ENCODE results near the gene NOS1AP.
"Not testable (repeated sequence)": the region's sequence is repeated elsewhere in the genome, so short reads cannot be mapped to it uniquely, and the experiment has no call there.

NOS1AP gene

DNA sequence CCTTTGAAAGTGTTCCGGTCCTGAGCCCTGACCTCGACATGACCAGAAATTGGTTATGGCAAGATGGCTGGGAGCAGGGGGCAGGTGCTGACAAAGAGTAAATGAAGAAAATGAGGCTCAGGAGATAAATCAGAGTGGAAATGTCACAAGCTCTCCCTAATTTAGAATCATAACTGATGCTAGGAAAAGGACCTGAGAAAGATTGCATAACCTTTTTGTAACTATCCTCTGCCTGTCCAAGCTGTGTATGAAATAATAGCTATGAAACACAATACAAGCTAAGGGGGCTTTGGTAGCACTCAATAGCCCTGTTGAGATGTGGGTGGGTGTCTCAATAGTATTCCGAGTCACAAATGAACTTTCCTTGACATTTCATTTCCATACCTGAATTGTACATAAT lies 12.9 kb upstream of the NOS1AP start:
- no peak for DNase-seq (ENCODE audit: low read depth in 2 of 2)

DNA sequence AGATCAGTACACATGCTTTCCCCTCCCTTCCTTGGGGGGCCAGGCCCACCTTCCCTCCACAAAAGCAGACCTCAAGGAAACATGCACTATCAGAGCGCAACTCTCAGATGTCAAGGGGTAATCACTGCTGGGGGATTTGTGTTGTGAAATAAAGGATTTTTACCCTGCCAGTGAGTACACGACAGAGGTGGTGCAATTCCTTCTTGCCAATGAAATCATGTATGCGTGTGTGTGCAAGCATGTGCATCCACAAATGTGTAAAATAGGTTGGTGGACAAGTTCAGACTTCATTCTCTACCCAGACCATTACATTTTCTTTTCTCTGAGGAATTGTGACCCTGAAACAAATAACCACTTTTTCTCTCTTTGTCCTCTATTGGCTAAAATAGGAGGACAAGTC lies 9.8 kb upstream of the NOS1AP start:
- no peak for DNase-seq (ENCODE audit: low read depth in 2 of 2)

DNA sequence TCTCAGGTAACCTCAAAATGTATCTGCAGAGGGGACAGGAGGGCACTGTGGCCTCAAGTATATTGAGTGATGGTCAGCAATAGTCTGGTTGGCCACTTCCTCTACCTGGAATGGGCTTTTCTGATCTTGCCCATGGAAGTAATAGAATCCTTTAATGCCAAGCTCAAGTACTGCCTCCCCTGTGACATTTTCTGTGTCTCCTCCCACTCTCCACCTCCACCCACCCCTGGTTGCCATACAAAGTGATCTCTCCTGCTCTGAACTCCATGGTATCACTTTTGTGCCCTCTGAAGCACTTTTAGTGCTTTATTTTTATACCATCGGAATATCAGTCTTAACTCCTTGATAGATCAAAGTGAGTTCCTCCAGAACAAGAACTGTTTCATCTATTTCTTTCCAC lies 9.2 kb upstream of the NOS1AP start:
- no peak for DNase-seq (ENCODE audit: low read depth in 2 of 2)

DNA sequence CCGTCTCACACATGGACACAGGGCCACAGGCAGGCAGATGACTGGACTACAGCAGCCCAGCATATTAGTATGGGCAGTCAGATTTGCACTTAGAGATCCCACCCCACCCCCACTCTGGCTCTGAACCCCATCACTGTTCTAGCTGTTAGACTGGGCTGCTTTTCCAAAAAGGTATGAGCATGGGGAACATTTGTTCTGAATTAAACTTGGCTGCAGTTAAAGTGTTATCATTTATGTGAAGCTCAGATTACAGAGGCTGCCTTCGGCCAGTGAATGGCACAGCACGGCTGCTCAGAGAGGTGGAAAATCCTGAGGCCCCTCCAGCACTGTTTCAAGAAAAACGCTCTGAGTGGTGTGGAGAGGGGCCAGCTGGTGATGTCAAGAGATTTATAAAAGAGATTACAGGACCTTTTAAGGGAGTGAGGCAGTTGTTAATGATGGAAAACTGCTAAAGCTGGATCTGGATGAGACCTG lies 6.9 kb upstream of the NOS1AP start:
- no peak for DNase-seq (ENCODE audit: low read depth in 2 of 2)

DNA sequence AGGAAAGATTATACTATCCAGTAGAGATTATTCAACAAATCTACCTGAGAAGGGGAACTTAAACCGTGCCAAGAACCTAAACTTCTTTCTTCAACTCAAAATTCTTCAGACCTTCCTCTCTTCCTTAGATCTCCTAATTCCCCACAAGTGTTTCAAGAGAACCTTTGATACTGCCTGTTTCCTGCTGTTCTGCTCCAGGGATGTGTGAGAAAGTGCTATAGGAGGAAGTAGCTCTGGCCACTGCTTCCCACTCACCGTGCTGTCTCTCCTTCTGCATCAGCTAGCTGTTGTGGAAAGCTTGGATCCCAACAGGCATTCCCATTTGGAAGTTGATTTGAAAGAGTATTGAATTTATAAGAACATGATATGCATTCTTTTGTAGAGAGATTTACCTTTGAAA lies 4.5 kb upstream of the NOS1AP start:
- no peak for DNase-seq (ENCODE audit: low read depth in 2 of 2)

DNA sequence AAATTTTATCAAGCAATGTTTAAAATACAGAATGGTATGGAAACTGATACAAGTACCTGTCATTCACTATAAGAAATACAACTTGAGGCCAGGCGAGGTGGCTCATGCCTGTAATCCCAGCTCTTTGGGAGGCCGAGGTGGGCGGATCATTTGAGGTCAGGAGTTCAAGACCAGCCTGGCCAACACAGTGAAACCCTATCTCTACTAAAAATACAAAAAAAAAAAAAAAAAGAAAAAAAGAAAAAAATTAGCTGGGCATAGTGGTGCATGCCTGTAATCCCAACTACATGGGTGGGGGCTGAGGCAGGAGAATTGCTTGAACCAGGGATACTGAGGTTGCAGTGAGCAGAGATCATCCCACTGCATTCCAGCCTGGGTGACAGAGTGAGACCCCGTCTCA lies 2.7 kb upstream of the NOS1AP start:
- not testable (repeated sequence) for DNase-seq (ENCODE audit: low read depth in 2 of 2)

DNA sequence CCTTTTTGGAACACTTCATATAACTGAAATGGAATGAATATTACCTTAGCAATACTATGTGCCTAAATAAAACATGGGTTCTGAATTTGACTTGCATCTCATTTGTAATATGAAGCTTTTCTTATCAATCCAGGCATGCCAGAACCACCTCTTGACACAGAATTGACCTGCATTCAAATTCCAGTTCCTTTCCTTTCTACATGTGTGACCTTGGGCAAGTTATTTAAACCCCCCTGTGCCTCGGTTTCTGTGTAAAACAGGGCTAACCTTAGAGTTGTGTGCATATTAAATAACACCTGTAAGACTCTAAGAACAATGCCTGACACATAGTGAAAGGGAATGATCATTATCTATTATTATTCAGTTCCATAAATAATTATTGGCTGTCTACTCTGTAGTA lies 2.0 kb upstream of the NOS1AP start:
- DNase-seq (ENCODE audit: low read depth in 2 of 2) = no peak

DNA sequence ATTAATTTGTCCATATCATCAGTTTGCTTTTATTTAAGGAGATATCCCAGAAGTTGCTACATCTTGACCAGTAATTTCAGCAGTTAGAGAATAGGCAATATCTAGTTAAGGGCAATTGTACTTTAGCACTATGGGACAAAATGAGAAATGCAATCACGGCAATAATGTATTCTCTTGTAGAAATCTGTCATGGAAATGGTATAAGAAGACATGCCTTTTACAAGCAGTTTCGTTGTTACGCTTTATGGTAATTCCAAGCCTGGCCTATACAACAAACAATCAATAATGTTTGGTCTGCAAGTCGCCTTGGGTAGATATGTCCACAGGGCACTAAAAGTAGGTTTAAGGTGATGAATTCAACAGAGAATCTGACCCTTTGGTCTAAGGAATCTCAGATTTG lies 1.2 kb upstream of the NOS1AP start:
- DNase-seq (ENCODE audit: low read depth in 2 of 2) = no peak

DNA sequence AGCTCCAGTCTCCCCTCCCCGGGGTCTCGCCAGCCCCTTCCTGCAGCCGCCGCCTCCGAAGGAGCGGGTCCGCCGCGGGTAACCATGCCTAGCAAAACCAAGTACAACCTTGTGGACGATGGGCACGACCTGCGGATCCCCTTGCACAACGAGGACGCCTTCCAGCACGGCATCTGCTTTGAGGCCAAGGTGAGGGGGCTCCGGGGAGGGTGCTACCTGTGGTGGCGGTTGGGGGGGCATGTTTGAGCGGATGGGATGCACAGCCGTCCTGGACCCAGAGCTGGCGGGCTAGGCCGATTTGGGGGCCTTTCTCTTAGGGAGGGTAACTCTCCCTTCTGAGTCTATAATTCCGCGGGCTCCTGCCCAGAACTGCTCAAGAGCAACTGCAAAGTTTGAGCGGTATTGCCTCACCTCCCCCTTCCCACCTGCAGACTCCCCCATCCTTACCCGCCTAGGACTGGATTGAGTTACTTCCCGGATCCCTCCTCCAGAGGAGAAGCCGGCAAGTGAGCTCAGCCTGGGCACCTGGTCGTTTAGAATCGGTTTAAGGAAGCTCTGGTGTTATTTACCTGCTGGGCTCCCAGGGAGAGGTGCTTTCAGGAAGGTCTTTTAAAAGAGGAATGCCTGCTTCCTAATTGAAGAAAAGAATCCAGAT lies 730 bp downstream of the NOS1AP start:
- DNase-seq (ENCODE audit: low read depth in 2 of 2) = no peak

DNA sequence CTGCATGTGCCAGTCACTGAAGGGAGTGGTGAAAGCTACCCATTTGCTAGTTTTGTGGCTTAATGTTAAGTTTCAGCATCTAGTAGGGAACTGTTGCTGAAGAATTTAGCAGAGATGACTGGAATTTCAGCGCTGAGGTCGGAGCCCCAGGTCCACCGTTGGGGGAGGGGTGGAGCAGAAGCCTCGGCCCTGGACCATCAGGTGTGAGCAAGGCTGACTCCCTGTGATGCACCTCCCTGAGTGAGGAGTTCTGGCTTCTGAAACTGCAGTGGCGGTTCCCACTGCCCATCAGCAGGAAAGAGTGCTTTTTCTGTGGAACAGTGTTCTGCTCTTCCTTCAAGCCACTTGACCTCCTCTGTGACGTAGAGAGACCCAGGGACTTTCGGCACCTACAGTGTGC lies 1.3 kb downstream of the NOS1AP start:
- DNase-seq (ENCODE audit: low read depth in 2 of 2) = no peak

DNA sequence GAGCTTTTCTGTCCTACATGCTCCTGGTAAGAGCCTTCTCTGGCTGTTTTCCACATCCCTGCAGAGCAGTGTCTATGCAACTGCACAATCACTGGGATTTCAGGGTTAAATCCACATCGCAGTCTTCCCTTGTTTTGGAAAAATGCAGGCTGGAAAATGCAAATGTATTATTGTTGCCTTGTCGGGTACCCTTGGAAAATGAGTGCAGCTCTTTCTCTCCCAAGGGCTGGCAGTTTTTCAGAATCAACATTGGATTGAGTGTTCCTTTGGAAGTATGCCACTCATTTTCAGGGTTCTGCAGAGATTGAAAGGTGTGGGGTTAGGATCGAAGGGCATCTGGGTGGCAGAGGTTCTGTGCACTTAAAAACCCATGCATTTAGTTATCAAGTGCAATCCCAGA lies 3.2 kb downstream of the NOS1AP start:
- DNase-seq (ENCODE audit: low read depth in 2 of 2) = no peak

DNA sequence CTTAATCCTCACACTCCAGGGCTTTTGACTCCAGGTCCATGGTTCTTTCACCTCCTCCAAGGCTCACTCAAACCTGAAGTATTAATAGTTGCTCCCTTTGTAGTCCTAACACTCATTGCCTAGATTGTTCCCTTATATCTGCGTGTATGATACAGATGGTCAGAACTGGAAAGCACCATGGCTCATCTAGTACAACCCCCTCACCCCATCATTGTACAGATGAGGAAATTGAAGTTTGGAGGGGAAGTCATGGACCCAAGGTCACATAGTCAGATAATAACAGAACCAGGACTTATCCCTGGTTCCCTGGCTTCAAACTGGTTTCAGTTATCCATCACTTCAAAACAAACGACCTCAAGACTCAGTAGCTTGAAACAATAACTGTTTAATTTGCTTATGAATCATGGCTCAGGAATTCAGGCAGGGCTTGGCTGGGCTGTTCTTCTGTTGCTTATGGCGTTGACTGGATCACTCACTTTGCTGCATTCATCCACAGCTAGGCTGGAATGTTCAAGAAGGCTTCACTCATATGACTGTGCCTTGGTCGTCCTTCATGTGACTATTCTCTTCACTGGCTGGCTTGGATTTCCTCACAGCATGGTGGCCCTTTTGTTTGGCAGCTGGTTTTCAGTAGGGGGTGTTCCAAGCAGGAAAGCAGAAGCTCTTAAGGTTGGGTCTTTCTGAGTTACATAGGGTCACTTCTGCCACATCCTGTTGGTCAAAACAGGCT lies 5.0 kb downstream of the NOS1AP start:
- DNase-seq (ENCODE audit: low read depth in 2 of 2) = no peak

DNA sequence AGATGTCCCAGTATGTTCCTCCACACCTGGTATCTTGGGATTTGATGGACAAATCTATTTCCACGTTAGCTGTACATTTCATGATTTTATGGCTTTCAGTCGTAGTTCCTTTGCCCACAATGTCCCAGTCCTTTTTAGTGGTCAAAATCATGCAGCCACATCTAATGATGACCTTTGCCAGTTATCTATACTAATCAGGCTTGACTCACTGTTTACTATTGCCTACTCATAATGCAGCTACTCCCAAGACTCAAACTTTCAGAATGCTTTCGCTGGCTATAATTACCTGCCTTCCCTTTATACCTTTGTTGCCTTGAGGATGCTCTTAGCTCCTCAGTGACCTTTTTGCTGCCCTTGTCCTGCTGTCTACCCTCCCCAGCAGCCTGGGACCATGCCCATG lies 6.4 kb downstream of the NOS1AP start:
- no peak for DNase-seq (ENCODE audit: low read depth in 2 of 2)

DNA sequence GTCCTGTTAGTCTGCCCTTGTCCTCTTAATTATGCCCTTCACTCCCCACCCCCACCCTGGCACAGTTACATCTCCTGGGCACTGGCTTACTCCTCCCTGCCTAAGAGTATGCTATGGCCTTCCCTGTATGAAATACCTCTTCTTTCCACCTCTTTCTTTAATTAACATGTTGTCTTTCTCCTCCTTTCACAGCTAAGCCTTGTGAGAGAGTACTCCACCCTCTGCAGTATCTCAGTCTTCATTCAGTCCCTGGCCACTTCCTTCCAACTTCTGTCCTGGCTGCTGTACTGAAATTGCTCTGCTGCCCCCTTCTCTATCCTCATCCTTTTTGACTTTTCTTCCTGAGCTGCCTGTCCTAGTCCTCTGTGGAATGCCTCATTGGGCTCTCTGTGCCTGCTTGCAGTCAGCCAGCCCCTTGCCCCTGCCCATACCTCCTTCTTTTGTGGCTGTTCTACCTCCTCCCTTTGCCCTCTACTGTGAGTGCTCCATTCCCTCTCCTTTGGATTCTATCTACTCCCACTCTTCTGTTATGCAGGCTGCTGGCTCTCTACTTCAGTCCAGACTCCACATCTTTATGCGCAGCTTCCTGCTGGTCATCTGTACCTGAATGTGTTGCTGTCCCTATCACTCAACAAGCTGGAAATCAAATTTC lies 8.3 kb downstream of the NOS1AP start:
- no peak for DNase-seq (ENCODE audit: low read depth in 2 of 2)

DNA sequence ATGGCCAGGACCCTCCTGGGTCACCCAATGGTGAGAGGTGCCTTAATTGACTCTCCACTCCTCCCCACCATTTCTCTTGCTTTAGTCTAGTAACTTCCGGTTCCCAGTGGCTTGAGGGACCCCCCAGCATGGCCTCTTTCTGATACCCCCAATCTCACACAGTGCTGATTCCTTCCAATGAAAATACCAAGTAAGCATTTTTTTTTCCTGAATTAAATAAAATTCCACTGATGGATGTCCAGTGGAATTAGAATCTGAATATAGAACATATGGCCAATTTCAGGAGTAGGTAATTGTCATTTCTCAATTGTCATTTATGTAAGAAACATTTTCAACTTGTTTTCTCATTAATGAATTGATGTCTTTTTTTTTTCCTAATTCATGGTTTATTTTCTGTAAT lies 9.5 kb downstream of the NOS1AP start:
- DNase-seq (ENCODE audit: low read depth in 2 of 2) = no peak

DNA sequence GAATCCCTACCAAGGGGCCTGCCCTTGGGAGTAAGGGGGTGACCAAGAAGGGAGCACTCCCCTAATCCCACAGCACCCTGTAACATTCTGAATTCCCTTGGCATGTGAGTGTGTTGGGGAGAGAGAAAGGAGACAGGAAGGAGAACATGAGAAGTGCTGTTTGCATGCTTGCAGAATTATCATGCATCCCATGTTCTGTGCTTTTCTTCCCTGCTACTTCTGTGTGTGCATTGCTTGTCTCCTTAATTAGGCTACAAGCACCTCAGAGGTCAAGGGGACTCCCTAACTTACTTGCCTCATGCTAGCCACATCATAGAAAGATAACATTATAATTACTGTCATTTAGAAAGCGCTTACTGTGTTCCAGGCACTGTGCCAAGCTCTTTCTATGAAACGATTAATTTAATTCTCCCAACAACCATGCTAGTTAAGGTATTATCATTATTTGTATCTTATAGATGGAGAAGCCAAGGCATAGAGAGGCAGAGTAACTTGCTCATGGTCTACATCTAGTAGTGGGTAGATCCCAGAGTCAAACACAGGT lies 11.1 kb downstream of the NOS1AP start:
- DNase-seq (ENCODE audit: low read depth in 2 of 2) = no peak

DNA sequence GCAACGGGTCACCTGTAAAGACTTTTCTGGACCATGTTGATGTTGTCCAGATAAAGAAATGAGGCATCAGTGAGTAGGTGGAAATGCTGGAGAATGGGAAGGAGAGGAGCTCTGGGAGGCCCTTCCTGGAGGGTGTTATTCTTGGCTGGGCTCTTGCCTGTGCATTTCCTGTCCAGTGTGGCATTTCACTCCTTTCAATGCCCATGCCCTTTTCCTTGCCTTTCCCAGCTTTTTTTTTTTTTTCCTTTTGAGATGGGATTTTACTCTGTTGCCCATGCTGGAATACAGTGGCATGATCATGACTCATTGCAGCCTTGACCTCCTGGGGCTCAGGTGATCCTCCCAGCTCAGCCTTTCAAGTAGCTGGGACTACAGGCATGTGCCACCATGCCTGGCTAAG lies 11.8 kb downstream of the NOS1AP start:
- no peak for DNase-seq (ENCODE audit: low read depth in 2 of 2)

DNA sequence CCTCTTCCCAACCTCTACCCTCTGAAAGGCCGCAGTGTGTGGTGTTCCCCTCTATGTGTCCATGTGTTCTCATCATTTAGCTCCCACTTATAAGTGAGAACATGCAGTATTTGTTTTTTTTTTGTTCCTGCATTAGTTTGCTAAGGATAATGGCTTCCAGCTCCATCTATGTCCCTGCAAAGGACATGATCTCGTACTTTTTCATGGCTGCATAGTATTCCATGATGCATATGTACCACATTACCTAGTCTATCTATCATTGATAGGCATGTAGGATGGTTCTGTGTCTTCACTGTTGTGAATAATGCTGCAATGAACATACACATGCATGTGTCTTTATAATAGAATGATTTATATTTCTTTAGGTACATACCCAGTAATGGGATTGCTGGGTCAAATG lies 12.6 kb downstream of the NOS1AP start:
- not testable (repeated sequence) for DNase-seq (ENCODE audit: low read depth in 2 of 2)

DNA sequence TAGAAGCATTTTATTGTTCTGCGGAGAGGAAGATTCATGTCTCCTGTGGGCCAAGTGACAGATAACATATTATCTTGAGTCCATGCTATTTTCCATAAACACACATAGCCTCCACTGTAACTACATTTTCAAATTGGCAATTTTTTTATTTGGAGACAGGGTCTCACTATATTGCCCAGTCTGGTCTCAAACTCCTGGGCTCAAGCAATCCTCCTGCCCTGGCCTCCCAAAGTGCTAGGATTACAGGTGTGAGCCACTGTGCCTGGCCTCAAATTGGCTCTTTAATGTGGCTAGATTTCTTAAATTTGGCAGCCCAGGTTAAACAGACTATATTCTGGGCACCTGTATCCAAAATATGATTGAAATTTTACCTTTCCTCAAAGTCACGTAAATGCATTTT lies 13.8 kb downstream of the NOS1AP start:
- DNase-seq (ENCODE audit: low read depth in 2 of 2) = no peak

DNA sequence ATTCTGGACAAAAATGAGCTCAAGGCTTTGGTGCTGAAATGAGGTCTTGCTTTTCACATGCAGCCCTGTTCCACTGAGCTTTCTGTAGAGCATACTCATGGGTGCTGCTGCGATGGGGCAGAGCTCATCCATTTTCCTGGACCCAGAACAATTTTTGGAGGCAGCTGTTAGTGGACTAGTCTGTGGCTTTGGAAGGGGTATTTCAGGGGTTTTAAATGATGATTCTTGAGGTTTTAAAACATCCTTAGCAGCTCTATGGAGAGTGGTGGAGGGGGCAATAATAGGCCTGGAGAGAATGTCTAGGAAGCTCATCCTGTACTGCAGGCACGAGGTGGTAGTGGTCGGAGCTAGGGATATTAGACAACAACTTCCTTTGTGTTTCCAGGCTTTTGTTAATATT lies 16.5 kb downstream of the NOS1AP start:
- no peak for DNase-seq (ENCODE audit: low read depth in 2 of 2)

DNA sequence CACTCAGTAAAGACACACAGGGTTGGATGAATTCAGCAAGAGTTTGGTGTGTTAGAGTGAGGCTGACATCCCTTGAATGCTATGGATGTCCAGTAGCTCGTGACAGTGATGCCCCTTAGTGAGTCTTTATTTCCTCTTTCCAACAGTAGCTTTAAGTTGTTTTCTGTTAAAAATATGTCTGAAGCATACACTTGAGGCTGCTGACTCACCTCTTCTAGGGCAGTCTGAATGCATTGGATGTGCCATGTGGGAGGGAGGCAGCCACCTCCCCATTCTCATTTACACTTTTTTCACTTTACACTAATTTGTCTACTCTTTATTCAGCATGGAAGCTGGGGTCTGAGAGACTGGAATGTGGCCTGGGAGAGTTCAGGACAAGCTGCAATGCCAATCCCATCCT lies 17.6 kb downstream of the NOS1AP start:
- no peak for DNase-seq (ENCODE audit: low read depth in 2 of 2)

DNA sequence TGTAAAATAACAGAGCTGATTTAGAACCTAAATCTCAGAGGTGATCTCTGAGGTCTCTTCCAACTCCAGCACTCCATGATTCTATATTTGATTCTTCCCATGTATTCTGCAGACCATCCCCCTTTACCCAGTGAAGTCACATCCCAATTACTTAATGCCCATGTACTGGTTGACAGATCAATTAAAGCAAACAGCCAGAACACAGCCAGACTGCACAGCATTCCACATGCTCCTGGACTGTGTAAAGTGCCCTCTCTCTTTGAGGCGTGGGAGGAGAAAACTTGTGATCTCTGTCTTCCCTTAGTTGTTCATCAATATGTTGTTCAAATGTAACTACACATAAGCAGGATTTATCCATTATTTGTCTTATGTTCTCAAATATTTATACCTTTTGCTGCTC lies 18.1 kb downstream of the NOS1AP start:
- DNase-seq (ENCODE audit: low read depth in 2 of 2) = no peak
